T-helper 17 cell (primary cell): ENCODE measurements around the gene TMPRSS13. TPM values are rescaled to one million over a fixed set of nuclear protein-coding genes. Genes with fewer than 3 reads are reported as not detected.

Experiments
- ATAC-seq: fragments of 150-1000 bp; cut with Tn5 transposase; 2 replicates; pipeline ENCODE4 v1.10.0; 2021; ENCODE audit warnings: mild to moderate bottlenecking, moderate library complexity
- DNase-seq, 3 donors: peaks; one replicate each; pipeline versions ENCODE4 v3.0.0 to v3.0.0-alpha.2; 2020 to 2021
- H3K9me3 ChIP-seq: one replicate; pipeline ENCODE4 v1.7.0; 2013; ENCODE audit warnings: low read length, mild to moderate bottlenecking; ENCODE audit not compliant: control insufficient read depth, poor library complexity, severe bottlenecking
- H3K27ac Mint-ChIP-seq: one replicate; pipeline ENCODE4 v1.8.0; 2022; ENCODE audit warnings: mild to moderate bottlenecking, moderate library complexity, mixed read lengths
- H3K27me3 Mint-ChIP-seq: one replicate; pipeline ENCODE4 v1.8.0; 2022; ENCODE audit warnings: mixed read lengths
- H3K36me3 Mint-ChIP-seq: one replicate; pipeline ENCODE4 v1.8.0; 2022; ENCODE audit warnings: low read depth, mixed read lengths
- H3K4me1 Mint-ChIP-seq: one replicate; pipeline ENCODE4 v1.8.0; 2022; ENCODE audit warnings: mild to moderate bottlenecking, mixed read lengths
- H3K4me3 Mint-ChIP-seq: one replicate; pipeline ENCODE4 v1.8.0; 2022; ENCODE audit warnings: mild to moderate bottlenecking, moderate library complexity, mixed read lengths
- total RNA-seq, 4 donors: library from RNA in 2 of 4; stranded (reverse) in 2 of 4; gene quantifications; one replicate each; pipeline ENCODE4 v1.2.3 and lab custom pipeline; 2022 to 2026

TMPRSS13 gene
- total RNA-seq, 2 donors from 2014 or later = 2.0 to 2.4 TPM

DNA sequence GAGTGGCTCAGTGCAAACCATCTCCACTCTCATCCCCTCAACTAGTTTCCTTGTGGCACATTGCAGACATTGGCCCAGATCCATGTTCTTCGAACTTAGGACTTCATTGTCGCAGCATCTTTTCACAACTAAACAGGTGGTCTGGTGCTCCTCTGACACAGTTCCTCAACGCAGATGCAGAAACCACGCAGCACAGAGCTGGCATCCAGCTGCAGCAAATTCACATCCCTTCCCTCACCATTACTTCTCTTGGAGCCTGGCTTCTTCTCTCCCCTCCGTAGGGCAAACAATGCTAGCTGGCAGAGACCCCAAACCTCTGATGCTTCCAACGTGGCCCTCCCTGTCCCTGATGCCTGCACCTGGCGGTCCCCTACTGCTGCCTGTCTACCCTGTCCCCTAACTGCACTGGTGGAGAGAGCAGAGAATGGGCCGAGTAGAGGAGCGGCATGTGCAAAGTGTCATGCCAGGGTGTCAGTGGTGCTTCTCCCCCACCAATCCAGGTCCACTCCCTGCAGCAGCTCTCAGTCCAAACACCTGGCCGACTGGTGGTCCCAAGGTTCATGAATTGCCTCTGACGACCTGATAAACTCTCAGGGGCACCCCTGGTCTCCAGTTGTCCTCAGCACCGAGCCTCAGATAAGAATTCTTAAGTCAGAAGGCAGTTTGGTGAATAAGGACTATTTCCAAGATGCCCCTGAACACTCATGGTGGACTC lies 18.1 kb downstream of the TMPRSS13 start:
- no peaks in the 10 kb centered on the region for H3K9me3 ChIP-seq
- no peak for DNase-seq
- H3K4me3 Mint-ChIP-seq = no peak overlapping the region
- H3K27me3 Mint-ChIP-seq = peaks cover 24% of the 10 kb centered on the region
- ATAC-seq = no peak
- peaks cover 16% of the 10 kb centered on the region for H3K4me1 Mint-ChIP-seq
- peaks cover 5% of the 10 kb centered on the region for H3K36me3 Mint-ChIP-seq
- peak overlapping the region; percentile 61 for H3K27ac Mint-ChIP-seq

DNA sequence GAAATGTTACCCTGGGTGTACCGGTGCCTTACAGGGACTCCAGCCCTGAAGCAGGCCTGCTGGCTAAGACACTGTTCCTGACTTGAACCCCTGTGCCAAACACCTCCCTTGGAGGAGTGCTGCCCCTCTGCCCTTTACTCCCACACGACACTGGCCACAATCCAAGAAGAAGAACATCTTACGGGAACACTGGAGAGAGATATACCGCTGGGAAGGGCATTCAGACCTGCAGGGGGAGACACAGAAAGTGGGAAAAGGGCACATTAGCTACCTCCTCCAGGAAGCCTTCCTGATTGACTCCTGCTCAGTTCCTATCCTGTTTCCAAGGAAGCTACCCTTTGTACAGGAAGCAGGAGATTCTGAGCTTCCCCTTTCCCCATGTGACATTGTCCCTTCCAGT lies 18.7 kb downstream of the TMPRSS13 start:
- no peaks in the 10 kb centered on the region for H3K9me3 ChIP-seq
- Mint-ChIP-seq H3K4me3 (no peak overlapping the region), H3K36me3 (peaks cover 5% of the 10 kb centered on the region), H3K4me1 (peaks cover 15% of the 10 kb centered on the region), H3K27ac (no peak overlapping the region), H3K27me3 (peaks cover 24% of the 10 kb centered on the region)
- ATAC-seq = no peak
- no peak for DNase-seq

DNA sequence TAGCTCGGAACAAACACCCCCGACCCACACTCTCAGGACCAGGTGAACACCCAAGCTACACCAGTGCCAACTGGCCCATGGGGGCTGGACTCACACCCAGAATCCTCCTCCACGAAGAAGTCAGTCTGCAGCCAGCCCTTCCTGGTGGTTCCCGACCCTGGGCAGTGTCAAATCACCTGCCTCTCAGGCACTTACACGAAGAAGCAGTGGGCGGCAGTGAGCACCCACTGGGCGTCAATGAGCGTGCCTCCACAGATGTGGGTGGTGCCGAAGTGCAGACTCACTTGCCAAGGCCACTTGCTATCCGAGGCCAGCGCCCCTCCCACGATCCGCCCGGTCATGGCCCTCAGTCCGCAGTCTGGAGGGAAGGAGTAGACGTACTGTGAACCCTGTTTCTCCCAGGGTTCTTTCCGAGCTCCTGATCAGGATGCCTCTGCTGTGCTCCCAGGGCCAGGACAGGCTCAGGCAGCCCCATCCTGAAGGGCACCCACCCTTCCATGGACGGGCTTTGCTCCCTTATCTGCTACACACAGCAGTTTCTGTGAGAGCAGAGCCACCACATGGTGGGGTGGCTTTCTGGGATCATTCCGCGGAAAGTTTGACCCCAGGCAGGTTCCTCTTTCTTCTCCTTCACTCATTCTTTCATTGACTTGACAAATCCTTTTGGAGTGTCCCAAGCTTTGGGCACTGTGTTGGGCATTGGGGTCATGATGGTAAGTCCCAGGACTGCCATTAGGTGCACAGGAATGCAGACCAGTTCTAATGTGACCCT lies 19.4 kb downstream of the TMPRSS13 start:
- H3K9me3 ChIP-seq = no peaks in the 10 kb centered on the region
- no peak overlapping the region for H3K4me3 Mint-ChIP-seq
- peaks cover 5% of the 10 kb centered on the region for H3K36me3 Mint-ChIP-seq
- H3K27me3 Mint-ChIP-seq = peaks cover 24% of the 10 kb centered on the region
- no peak for ATAC-seq
- no peak for DNase-seq
- H3K4me1 Mint-ChIP-seq = peaks cover 11% of the 10 kb centered on the region
- H3K27ac Mint-ChIP-seq = no peak overlapping the region

DNA sequence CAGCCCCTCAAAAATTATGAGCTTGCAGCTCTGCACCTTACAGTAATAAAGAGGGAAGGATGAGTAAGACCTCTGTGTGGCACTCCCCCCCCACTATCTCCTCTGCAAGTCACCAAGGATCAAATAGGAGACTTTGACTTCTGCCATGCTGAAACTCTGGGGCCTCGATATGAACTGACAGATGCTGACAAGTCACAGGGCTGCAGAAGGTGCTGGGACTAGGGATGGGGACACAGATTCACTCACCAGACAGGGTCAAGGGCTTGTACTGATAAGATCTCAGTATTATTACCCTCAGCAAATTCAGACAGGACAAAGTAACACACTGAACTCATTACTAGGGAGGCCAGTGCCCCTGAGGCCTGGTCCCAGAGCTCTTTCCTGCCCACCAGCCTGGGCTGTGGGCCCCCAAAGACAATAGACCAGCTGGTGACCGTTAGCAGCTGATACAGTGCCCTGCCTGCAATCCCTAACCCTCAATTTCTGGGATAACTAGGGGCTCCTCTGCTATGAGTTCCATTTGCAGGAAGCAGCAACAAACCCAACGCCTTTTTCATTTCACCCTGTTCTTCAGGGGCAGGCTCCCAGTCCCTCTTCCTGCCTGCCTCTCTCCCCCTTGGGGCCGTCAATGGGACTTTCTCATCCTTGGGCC lies 20.1 kb downstream of the TMPRSS13 start:
- Mint-ChIP-seq H3K27me3 (peaks cover 24% of the 10 kb centered on the region), H3K27ac (no peak overlapping the region), H3K4me3 (no peak overlapping the region), H3K36me3 (peaks cover 5% of the 10 kb centered on the region), H3K4me1 (peaks cover 11% of the 10 kb centered on the region)
- ATAC-seq (no peak), DNase-seq (no peak)
- H3K9me3 ChIP-seq = no peaks in the 10 kb centered on the region

DNA sequence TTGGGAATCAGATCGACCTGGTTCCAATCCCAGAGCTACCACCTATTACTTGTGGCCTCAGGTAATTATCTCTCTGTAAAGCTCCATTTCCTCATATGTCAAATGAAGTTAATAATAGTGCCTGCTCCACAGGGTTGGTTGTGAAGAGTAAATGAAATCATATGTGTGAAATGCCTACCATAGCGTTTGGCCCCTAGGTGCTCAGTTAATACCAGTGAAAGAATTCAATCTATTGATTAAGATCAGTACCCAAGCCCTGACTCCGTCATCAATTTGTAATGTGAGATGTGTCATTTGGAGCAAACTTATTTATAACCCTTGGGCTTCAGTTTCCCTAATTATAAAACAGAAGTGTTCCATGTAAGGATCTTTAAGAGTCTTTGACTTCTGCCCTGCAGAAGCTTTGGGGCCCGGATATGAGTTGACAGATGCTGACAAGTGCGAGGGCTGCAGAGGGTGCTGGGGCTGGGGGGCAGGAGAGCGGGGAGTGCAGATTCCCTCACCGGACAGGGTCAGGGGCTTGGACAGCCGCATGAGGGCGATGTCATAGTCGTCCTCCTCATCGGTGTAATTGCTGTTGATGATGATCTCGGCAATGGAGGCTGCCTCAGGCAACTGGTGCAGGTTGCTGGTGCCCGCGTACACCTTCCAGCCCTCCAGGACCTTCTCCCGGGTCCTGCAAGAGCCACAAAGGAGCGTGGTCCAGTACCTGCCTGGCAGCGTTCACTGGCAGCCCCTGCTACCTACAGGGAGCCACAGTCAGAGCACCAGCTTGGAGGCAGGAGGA lies 20.9 kb downstream of the TMPRSS13 start:
- Mint-ChIP-seq H3K27me3 (peaks cover 22% of the 10 kb centered on the region), H3K4me3 (no peak overlapping the region), H3K27ac (no peak overlapping the region), H3K4me1 (peaks cover 11% of the 10 kb centered on the region), H3K36me3 (peaks cover 5% of the 10 kb centered on the region)
- DNase-seq = no peak
- no peaks in the 10 kb centered on the region for H3K9me3 ChIP-seq
- no peak for ATAC-seq

DNA sequence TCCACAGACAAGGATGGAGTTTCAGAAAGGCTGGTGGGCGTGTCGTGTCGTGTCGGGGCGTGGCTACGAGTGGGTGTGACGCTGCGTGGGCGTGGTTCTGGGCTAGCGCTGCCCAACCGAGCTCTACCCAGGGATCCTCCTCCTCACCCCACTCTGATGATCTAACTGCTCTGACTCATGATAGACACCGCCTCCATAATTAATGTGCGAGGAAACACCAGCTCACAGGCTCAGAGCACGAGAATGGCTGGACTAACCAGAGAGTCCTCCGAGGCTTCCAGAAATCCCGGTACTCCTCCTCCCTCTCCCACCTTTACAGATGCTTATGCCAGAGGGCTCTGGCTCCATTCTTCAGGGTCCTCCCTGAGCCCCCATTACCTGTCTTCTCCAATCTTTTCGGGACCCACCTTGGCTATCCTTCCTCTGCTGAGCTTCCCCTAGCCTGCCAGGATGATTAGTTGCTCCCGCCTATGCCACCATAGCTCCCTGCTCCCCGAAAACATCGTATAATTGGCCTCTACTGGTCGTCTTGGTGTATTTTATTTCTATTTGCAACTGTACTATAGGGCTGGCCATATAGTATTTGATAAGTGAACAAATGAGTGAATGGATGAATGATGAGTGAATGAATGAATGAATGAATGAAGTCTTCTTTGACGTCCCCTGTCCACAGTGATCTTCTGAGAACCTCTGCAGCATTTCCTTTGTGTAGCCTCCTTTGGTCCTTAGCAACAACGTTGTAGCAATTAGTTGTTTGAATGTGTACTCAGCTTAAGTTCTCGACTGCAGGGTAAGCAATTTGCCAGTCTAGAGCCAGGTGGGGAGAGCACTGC lies 21.7 kb downstream of the TMPRSS13 start:
- H3K27ac Mint-ChIP-seq = no peak overlapping the region
- peaks cover 11% of the 10 kb centered on the region for H3K4me1 Mint-ChIP-seq
- ATAC-seq (peak; percentile 98), DNase-seq (peak; percentile 31 to 38 (median 36))
- H3K9me3 ChIP-seq = no peaks in the 10 kb centered on the region
- H3K27me3 Mint-ChIP-seq = peaks cover 16% of the 10 kb centered on the region
- peaks cover 3% of the 10 kb centered on the region for H3K36me3 Mint-ChIP-seq
- peak overlapping the region; percentile 25 for H3K4me3 Mint-ChIP-seq

DNA sequence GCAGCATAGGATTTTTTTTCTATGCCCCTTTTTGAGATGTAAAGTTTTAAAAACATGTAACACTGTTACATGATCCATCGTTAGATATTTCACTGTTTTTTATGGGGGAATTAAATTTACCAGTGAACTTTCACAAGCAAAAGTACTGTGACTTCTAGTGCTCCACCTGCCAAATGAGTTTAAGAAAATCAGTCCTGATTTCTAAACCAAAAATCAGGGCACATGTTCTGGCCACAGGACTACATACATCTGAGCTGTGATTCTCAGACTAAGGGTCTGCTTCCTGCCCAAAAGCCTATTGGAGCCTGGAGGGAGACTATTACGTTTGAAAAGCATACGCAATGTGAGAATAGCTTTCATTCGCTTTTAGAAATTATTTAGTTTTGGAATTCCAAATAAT lies 22.5 kb downstream of the TMPRSS13 start:
- Mint-ChIP-seq H3K27ac (no peak overlapping the region), H3K4me1 (peaks cover 11% of the 10 kb centered on the region), H3K27me3 (peaks cover 8% of the 10 kb centered on the region), H3K4me3 (no peak overlapping the region), H3K36me3 (peaks cover 3% of the 10 kb centered on the region)
- no peak for ATAC-seq
- DNase-seq = no peak
- no peaks in the 10 kb centered on the region for H3K9me3 ChIP-seq

DNA sequence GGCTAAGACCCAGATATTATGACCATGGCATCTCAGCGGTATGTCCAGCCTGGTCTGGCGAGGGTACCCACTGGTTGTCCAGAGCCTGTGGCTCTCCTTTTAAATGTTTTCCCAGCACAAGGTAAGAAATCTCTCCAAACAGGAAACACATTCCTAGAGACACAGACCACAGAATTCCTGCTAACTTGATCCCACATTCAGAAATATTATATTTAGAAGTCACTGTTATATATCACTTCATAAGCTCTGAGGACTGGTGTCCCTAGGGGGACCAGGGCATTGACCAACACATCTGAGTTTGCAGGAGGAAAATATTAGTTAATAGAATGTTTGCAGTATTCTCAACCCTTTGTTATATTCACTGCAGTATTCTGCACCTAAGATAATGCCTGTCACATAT lies 23.1 kb downstream of the TMPRSS13 start:
- no peaks in the 10 kb centered on the region for H3K9me3 ChIP-seq
- Mint-ChIP-seq H3K27me3 (peaks cover 6% of the 10 kb centered on the region), H3K4me1 (peaks cover 11% of the 10 kb centered on the region), H3K36me3 (peaks cover 3% of the 10 kb centered on the region), H3K27ac (no peak overlapping the region), H3K4me3 (no peak overlapping the region)
- no peak for ATAC-seq
- no peak for DNase-seq

DNA sequence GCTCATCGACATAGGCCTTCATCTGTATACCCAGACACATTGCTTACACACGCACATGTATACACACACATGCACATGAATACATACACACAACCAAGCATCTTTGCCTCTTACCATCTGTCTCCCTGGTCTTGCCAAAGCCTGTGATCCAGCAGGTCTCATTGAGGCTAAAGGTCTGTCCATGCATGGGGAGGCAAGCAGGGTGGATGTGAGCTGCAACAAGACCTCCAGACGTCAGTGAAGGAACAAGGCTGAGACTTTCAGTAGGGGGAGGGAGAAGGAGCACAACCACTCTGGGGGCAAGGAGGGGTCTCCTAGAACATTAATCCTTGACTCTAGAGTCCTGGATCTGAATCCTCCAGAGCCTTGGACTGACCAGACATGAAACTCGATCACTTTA lies 23.7 kb downstream of the TMPRSS13 start:
- no peaks in the 10 kb centered on the region for H3K9me3 ChIP-seq
- peaks cover 8% of the 10 kb centered on the region for H3K4me1 Mint-ChIP-seq
- peaks cover 3% of the 10 kb centered on the region for H3K36me3 Mint-ChIP-seq
- H3K27me3 Mint-ChIP-seq = peaks cover 6% of the 10 kb centered on the region
- DNase-seq (no peak), ATAC-seq (no peak)
- no peak overlapping the region for H3K4me3 Mint-ChIP-seq
- no peak overlapping the region for H3K27ac Mint-ChIP-seq

DNA sequence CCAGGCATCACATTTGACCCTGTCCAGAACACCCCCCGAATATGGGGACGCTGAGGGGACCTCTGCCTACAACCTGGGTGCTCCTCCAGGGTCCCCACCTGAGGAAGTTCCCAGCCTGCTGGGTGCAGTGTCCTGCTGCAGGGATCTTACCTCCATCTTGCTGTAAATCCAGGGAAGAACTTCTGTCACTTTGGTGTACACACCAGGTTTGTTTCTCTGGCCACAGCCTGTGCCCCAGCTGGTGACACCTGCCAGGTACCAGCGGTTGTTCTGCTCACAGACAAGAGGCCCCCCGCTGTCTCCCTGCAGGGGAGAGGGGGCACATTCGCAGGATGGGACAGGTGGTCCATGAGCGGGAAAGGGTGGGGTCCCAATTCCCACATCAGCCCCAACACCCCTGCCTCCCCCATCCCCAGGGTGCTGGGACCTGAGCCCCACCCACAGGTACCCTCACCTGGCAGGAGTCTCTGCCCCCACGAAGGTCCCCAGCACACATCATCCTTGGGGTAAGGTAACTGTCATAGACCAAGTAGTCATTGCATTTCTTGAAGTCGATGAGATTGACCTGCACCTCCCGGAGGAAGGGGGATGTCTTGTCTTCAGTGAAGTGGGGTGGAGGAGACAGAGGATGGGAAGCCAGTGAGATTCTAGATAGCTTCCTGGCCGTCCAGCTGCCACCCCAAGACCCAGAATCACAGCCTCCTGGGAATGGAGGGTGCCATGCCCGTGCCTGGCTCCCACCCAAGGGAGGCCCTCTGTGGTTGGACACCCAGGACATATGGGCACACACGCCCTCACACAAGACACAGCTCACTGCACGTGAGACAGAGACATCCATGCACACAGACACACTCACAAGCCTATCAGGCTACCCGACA lies 25.5 kb downstream of the TMPRSS13 start:
- Mint-ChIP-seq H3K27ac (no peak overlapping the region), H3K4me3 (no peak overlapping the region), H3K36me3 (peaks cover 3% of the 10 kb centered on the region), H3K4me1 (peaks cover 16% of the 10 kb centered on the region), H3K27me3 (peaks cover 6% of the 10 kb centered on the region)
- no peaks in the 10 kb centered on the region for H3K9me3 ChIP-seq
- DNase-seq (no peak), ATAC-seq (no peak)

DNA sequence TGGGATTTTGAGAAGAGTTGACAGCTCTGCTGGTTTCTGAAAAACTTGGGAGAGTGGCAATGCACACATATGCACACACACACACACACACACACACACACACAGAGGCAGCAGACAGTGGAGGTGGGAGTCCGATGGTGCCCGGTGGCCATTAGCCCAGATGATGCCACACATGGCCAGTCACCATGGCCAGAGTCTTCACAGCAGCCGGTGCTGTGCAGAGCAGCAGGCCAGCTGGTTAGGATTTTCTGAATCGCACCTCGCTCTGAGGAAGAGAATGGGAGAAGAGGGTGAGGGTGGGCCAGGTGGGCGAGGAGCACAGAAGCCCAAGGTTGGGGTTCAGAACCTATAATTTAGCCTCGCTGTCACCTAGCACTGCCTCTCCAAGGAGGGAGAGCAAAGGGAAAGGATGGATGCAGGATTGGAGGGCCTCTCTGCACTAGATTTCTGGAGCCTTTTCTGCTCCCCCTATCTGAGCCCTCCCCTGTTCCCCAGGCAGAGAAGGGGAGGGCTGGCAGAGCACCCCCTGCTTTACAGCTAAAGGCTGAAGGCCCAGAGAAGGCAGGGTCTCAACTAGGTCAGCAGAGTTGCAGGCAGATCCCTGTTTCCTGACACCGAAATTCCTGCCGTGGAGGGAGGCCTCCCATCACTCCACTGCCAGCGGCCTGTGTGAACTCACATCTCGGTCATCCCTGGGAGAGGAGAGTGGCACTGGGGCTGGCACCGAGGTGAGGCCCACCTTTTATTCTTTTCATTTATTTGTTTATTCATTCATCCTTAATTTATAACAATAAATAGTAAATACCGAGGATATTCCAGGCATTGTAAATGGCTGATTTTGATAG lies 27.0 kb downstream of the TMPRSS13 start:
- H3K4me3 Mint-ChIP-seq = no peak overlapping the region
- H3K36me3 Mint-ChIP-seq = no peaks in the 10 kb centered on the region
- DNase-seq = no peak
- H3K27me3 Mint-ChIP-seq = peaks cover 7% of the 10 kb centered on the region
- no peak for ATAC-seq
- no peaks in the 10 kb centered on the region for H3K9me3 ChIP-seq
- peaks cover 10% of the 10 kb centered on the region for H3K4me1 Mint-ChIP-seq
- H3K27ac Mint-ChIP-seq = no peak overlapping the region
